GM21825 (cell line): ENCODE measurements around the gene JAG2.

Experiments used
- ATAC-seq: cut with Tn5 transposase; IDR thresholded peaks from one replicate; pipeline ENCODE4 v1.9.1; 2021; ENCODE audit warnings: mild to moderate bottlenecking, moderate library complexity; ENCODE audit not compliant: unreplicated experiment

The JAG2 gene

DNA sequence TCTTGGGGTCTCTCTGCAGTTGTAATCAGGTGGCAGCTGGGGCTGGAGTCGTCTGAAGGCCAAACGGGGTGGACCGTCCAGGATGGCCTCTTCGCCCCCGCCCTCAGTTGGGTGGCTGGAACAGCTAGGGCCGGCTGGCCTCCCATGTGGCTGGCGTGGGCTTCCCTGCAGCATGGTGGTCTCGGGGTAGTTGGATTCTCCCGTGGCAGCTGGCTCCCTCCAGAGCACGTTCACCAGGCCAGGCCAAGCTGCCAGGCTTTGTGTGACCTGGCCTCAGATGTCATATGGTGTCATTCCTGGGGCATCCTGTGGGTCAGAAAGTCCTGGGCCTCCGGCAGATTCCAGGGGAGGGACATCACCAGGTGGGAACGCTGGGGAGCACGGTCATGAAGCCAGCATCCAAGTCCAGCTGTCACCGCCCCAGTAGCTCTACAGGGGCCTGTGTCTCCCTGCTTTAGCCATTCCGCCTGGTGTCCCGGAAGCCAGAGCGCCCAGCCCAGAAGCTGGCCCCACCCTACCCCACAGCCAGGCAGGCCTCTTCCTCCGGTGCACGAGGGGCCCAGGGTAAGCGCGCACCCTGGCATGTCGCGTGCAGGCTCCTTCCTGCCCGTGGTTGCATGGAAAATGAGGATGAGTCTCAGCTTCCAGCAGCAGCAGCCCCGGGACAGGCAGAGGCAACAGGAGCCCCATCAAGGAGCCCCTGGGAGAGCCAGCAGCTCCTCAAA lies 13.9 kb upstream of the JAG2 start:
- no peak for ATAC-seq

DNA sequence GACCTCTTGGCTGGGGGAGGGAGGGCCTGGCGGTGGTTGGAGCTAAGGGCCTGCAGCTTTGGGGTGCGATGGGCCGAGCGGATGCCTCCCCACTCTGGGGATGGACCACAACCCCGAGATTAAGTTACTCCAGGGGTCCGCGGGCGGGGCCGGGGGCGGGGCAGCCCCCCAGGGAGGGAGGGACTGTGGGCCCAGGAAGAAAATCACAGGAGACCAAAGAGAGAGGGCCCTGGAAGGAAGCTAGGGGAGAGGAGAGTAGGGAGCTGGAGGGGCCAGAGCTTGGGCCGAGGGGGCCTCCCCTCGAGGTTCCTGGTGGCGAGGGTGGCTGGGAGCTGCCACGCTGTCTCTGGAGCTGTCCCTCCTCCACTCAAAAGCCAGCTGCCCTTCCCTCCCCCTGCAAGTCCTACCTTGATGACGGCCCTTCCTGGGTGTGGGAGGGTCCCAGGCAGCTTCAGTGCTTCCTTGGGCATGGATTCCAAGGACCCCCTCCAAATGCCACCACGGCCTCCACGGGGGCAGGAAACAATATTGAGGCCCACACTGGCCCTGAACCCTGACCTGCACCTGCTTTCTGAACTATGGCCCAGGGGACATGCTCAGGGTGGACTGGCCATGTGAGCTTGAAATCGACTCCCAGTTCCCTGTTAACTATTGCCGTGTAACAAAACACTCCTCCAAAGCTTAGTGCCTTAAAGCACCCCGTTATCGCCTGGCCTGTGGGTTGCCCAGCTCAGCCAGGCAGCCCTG lies 13.1 kb upstream of the JAG2 start:
- ATAC-seq: no peak

DNA sequence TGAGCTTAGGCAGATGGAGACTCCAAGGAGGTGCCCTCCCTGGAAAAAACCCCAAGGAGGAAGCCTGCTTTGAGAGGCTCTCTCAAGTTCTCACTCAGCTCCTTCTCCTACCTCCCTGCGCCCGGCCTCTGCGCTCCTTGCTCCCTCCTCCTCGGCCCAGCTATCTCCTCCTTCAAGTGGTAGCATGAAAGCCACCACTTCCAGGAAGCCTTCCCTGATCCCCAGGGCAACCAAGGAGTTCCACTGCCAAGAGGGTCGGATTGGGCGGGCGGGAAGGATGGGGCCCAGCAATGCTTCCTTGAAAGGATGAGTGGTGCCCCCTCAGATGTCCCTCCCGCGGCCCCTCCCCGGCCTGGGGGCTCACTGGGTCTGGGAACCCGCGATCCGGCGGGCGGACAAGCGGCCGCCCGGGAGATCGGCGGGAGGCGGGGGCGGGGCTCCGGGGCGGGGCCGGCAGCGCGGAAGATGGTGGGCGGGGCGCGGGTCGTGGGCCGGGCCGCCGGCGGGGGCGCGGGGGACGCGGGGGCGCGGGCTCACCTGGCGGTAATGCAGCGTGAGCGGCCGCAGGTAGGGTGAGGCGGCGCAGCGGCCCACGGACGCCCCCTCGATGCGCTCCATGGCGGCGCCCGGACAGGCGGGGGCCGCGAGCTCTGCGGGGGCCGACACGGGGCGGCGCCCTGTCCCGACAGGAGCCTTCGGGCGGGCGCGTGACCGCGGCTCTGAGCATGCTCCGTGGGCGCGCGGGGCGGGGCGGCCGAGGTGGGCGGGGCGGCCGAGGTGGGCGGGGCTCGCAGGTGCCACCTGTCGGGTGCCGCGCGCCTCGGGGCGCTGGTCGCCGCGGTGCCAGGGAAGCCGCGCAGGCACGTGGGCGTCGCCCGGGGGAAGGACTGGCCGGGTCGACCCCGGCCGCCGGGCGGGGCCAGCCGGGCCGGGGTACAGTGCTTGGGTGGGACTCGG lies 12.3 kb upstream of the JAG2 start, which contains the start of gene NUDT14:
Gene NUDT14 (minus strand): TSS at position 721 of the 957 bp plus-strand sequence. CDS start 103 bp downstream, at position 618.
- peak; percentile 60 for ATAC-seq

DNA sequence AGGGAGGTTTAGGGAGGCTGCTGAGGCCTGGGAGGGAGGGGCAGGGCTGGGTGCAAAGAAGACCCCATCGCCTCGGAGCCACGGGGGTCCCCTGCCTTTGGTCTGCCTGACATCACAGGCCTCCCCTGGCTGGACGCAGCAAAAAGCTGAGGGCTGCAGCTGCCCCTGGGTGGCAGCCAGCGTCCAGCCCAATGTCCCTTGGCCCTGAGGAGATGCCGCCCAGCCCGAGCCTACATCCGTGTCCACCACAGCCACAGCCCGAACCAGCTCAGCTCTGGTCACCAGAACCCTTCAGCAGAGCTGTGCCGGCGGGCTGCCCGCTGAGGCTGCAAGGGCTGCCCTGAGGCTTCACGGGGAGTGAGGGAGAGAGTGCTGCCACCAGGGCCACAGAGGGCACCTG lies 10.6 kb upstream of the JAG2 start:
- no peak for ATAC-seq

DNA sequence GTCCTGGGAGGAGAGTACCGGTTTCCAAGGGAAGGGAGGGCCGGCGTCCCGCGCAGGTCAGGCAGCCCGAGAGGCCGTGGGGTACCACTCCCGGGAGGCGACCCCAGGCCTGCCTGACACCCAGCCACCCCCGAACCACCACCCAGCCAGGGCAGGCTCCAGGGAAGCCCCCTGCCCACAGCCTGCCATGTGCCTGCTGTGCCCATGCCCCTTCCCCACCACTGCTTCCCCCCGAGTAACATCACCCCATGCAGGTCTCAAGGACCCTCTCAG lies 10.2 kb upstream of the JAG2 start:
- ATAC-seq: no peak

DNA sequence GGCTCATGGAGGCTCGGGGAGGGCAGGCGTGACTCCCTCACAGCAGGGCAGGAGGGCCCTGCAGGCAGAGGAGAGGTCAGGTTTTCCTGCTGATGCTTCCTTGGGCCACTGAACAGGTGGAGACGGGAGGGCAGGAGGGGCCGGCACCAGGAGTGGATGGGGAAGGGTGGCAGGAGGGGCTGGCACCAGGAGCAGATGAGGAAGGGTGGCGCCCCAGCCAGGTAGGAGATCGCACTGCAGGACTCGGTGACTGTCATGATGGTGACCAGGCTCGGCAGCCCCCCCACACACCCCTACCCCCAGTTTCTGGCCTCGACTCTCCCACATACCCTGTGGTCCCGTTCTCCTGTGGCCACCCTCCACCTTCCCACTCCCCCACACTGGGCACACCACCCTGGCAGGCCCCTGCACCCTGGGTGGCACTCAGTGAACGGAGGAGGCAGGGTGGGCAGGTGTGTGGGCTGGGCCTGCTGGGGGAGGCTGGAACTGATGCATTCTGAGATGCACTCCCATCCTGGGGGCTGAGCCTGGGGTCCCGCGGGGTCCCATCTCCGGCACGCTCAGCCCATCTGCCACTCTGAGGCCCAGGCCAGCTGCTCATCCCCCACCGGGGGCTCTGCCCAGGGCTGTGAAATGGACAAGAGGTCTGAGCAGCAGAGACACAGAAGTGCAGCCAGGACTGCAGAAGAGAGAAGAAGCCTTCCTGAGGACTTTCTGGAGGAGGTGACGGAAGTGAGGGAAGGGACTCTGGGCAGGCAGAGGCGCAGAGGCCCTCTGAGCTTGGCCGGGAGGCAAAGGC lies 9.7 kb upstream of the JAG2 start:
- no peak for ATAC-seq

DNA sequence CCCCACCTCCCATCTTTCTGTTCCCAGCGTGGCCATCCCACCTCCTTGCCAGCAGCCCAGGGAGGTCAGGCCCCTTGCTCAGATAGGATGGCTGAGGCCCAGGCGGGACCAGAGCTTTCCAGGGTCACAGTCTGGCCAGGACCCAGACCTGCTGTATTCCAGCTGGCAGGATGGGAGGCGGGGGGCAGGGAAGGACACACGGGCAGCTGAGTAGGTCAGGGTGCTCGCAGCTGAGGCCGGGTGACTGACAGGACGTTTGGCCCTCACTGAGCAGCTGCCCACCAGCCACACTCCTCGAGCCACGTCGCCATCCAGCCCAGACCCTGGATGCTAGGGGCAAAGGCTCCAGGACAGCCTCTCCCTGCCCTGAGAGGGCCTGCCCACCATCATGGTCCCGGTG lies 8.5 kb upstream of the JAG2 start:
- no peak for ATAC-seq

- ATAC-seq: no peak
These were observed 7.9 kb upstream of the JAG2 start for GRCh38 chr14:105176513-105176912.

- ATAC-seq: no peak
These were observed 5.6 kb upstream of the JAG2 start for GRCh38 chr14:105173901-105174894.

GRCh38 chr14:105173145-105173544 lies 4.6 kb upstream of the JAG2 start:
- no peak for ATAC-seq

- no peak for ATAC-seq
These were observed 3.9 kb upstream of the JAG2 start for GRCh38 chr14:105172476-105172875.

DNA sequence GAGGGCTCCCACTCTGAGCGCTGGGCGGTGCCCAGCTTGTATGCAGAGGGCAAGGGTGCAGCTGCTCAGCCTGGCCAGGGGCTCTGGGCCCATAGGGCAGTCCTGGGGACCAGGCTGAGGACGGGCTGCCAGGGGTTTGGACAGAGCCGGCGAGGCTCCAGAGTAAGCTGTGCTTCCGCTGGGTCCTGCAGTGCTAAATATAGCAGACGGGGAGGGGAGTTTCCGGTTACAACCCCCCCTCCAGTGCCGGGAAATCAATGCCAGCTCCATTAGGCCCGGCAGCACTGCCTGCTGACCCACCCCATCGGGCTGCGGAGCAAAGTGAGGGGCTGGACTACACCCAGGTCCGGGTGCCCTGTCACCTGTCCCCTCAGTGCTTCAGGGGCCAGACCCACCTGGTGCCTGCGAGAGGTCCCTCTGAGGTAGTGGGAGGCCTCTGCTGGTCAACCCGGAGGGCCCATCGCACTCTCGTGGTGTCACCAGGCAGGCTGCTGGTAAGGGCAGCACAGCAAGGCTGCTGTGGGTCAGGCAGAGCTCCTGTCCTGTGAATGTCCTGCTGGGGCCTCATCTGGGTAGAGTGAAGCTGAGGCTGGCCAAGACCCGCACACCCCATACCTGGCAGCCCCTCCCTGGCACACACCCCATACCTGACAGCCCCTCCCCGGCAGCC lies 2.6 kb upstream of the JAG2 start:
- ATAC-seq: no peak

DNA sequence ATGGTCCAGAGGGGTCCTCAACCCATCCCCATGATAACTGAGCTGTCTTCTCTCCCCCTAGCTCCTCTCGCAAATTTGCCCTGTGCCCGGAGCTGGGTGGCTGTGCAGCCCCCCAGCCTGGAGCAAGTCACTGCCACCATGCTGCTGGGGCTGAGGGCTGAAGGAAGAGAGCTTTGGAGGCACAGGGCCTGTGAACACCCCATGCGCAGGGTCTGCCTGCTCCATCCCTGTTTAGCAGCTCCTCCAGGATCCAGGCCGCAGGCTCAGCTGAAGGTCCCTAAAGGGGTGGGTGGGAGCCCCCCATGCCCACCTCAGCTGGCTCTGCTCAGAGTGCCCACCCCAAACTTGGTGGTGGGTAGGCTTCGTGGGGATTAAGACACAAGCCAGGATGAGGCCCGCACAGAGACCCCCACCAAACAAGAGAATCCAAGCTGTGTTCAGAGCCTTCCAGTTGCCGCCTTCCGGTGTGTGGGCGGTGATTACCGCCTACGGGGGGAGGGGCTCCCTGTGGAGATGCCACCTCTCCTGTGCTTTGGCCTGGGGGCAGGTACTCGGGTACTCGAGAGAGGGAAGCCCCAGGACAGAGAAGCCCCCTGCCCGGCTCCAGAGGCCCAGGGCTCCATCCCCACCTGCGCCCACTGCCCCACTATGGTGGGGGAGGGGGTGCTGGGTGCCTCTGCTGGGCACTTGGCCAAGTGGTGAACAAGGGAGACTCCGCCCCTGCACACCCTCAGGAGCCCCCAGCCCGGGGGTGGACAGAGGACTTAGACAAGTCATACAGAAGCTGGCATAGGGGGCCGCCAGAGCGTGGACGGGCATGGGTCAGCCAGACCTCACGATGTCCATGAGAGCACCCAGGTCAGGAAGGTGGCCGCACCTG lies 1.4 kb upstream of the JAG2 start:
- ATAC-seq: no peak

DNA sequence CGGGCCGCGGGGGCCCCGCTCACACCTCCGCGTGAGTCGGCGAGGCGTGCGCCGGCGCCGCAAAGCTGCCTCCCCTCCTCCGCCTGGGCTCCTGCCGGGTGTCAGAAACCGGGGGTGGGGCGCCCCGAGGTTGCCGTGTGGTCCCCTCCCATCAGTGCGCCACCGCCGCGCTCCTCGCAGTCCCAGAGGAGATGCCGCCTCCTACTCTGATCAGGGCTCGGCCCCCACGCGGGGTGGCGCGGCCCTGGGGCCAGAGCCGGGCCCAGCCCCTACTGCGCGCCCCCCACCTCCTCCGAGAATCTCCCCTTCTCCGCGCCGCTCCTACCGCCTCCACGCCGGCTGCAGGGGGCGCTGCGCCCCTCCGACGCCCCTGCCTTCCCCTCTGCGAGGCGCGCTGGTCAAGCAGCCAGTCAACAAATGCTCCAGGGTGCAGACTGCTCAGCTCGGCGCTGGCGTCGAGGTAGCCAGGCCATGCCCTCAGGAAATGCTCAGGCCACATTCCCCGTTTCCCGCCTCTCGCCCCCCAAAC lies 467 bp upstream of the JAG2 start:
- no peak for ATAC-seq

DNA sequence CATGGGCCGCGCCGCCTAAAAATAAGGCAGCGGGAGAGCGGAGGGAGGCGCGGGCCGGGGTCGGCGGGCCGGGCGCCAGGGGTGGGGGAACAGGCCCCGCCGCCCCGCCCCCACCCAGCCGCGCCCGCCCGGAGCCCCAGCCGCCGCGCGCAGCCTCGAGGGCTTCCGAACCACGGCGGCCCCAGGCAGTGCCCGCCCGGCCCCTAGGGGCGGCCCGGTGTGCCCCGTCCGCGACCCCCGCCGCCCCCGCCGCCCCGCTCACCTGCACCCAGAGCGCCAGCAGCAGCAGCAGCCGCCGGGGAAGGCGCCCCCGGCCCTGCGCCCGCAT lies 519 bp downstream of the JAG2 start:
- ATAC-seq: no peak

- ATAC-seq: no peak
These were observed 1.1 kb downstream of the JAG2 start for GRCh38 chr14:105167303-105168092.
